ENCODE results near the gene PCCA.
"Not testable (repeated sequence)": the region's sequence is repeated elsewhere in the genome, so short reads cannot be mapped to it uniquely, and the experiment has no call there.

The PCCA gene

GRCh38 chr13:100363285-100363711 is 274.4 kb downstream of the PCCA start:
- DNase-seq (ENCODE audit: low read depth): peak; percentile 51

- no peak for DNase-seq (ENCODE audit: low read depth)
These were observed 275.0 kb downstream of the PCCA start for GRCh38 chr13:100363874-100364273.

GRCh38 chr13:100364591-100364990 is 275.7 kb downstream of the PCCA start:
- no peak for DNase-seq (ENCODE audit: low read depth)

GRCh38 chr13:100365680-100366079 is 276.8 kb downstream of the PCCA start:
- no peak for DNase-seq (ENCODE audit: low read depth)

- no peak for DNase-seq (ENCODE audit: low read depth)
These were observed 289.6 kb downstream of the PCCA start for GRCh38 chr13:100378533-100378932.

- DNase-seq (ENCODE audit: low read depth): no peak
These were observed 292.8 kb downstream of the PCCA start for GRCh38 chr13:100381595-100382224.

- no peak for DNase-seq (ENCODE audit: low read depth)
These were observed 293.9 kb downstream of the PCCA start for GRCh38 chr13:100382785-100383184.

GRCh38 chr13:100387416-100387815 is 298.5 kb downstream of the PCCA start:
- DNase-seq (ENCODE audit: low read depth): no peak

GRCh38 chr13:100388150-100388549 is 299.3 kb downstream of the PCCA start:
- DNase-seq (ENCODE audit: low read depth): not testable (repeated sequence)

- DNase-seq (ENCODE audit: low read depth): no peak
These were observed 300.0 kb downstream of the PCCA start for GRCh38 chr13:100388923-100389322.

- no peak for DNase-seq (ENCODE audit: low read depth)
These were observed 300.7 kb downstream of the PCCA start for GRCh38 chr13:100389617-100390016.

GRCh38 chr13:100392709-100393630 is 304.1 kb downstream of the PCCA start:
- peak; percentile 99 for DNase-seq (ENCODE audit: low read depth)

GRCh38 chr13:100394005-100394695 is 305.3 kb downstream of the PCCA start:
- DNase-seq (ENCODE audit: low read depth): peak; percentile 73

GRCh38 chr13:100395698-100396373 is 306.9 kb downstream of the PCCA start:
- DNase-seq (ENCODE audit: low read depth): no peak

GRCh38 chr13:100396776-100397175 is 307.9 kb downstream of the PCCA start:
- no peak for DNase-seq (ENCODE audit: low read depth)

GRCh38 chr13:100397627-100398026 is 308.7 kb downstream of the PCCA start:
- no peak for DNase-seq (ENCODE audit: low read depth)

GRCh38 chr13:100398360-100398759 is 309.5 kb downstream of the PCCA start:
- no peak for DNase-seq (ENCODE audit: low read depth)

GRCh38 chr13:100399455-100399854 is 310.6 kb downstream of the PCCA start:
- DNase-seq (ENCODE audit: low read depth): no peak

GRCh38 chr13:100403675-100404074 is 314.8 kb downstream of the PCCA start:
- DNase-seq (ENCODE audit: low read depth): no peak

GRCh38 chr13:100409132-100409531 is 320.2 kb downstream of the PCCA start:
- no peak for DNase-seq (ENCODE audit: low read depth)

- DNase-seq (ENCODE audit: low read depth): no peak
These were observed 334.5 kb downstream of the PCCA start for GRCh38 chr13:100423375-100423774.

GRCh38 chr13:100428986-100429385 is 340.1 kb downstream of the PCCA start:
- no peak for DNase-seq (ENCODE audit: low read depth)
